Esophagus mucosa (tissue), 1 donor: Measurements from ENCODE around the gene SPTLC1. TPM values are rescaled to one million over a fixed set of nuclear protein-coding genes. Genes with fewer than 3 reads are reported as not detected.
"Not testable (repeated sequence)": the region's sequence is repeated elsewhere in the genome, so short reads cannot be mapped to it uniquely, and the experiment has no call there.

ENCODE experiments used
- ATAC-seq: fragments of 200-7000 bp; cut with Tn5 transposase; one replicate; pipeline ENCODE4 v1.9.1; 2020
- total RNA-seq: library from RNA; stranded (reverse); gene quantifications from one replicate; pipeline ENCODE4 v1.2.4, GENCODE V29; 2023
- donor health status: DM: yes; HTN: yes; CAD: no.

Gene SPTLC1
- 54.6 TPM for total RNA-seq

GRCh38 chr9:92115071-92115858 is at the start of gene SPTLC1:
SPTLC1 (minus strand) TSS chr9:92115413; CDS start chr9:92115370, 43 bp downstream.
- peak; percentile 100 for ATAC-seq

GRCh38 chr9:92164975-92165374 is 49.8 kb upstream of the SPTLC1 start:
- no peak for ATAC-seq

GRCh38 chr9:92164490-92164889 is 49.3 kb upstream of the SPTLC1 start:
- no peak for ATAC-seq

- no peak for ATAC-seq
Observed at GRCh38 chr9:92163276-92163675, 48.1 kb upstream of the SPTLC1 start.

GRCh38 chr9:92160786-92161185 is 45.6 kb upstream of the SPTLC1 start:
- ATAC-seq, result no peak

GRCh38 chr9:92159058-92159457 is 43.8 kb upstream of the SPTLC1 start:
- no peak for ATAC-seq

GRCh38 chr9:92158097-92158601 is 42.9 kb upstream of the SPTLC1 start:
- ATAC-seq, result no peak

- not testable (repeated sequence) for ATAC-seq
Observed at GRCh38 chr9:92155736-92156135, 40.5 kb upstream of the SPTLC1 start.

GRCh38 chr9:92155221-92155620 is 40.0 kb upstream of the SPTLC1 start:
- no peak for ATAC-seq

GRCh38 chr9:92153466-92154415 is 38.5 kb upstream of the SPTLC1 start:
- not testable (repeated sequence) for ATAC-seq

- peak; percentile 77 for ATAC-seq
Observed at GRCh38 chr9:92151691-92152393, 36.6 kb upstream of the SPTLC1 start.

GRCh38 chr9:92150501-92151470 is 35.6 kb upstream of the SPTLC1 start:
- ATAC-seq, result not testable (repeated sequence)

GRCh38 chr9:92147852-92148180 is 32.6 kb upstream of the SPTLC1 start:
- ATAC-seq, result no peak

GRCh38 chr9:92147030-92147851 is 32.0 kb upstream of the SPTLC1 start:
- peak; percentile 93 for ATAC-seq

- no peak for ATAC-seq
Observed at GRCh38 chr9:92146610-92147009, 31.4 kb upstream of the SPTLC1 start.

GRCh38 chr9:92145784-92146183 is 30.6 kb upstream of the SPTLC1 start:
- not testable (repeated sequence) for ATAC-seq

GRCh38 chr9:92142329-92142728 is 27.1 kb upstream of the SPTLC1 start:
- ATAC-seq, result no peak

GRCh38 chr9:92141144-92142129 is 26.2 kb upstream of the SPTLC1 start:
- peak; percentile 40 for ATAC-seq

- ATAC-seq, result no peak
Observed at GRCh38 chr9:92140754-92141143, 25.5 kb upstream of the SPTLC1 start.
